GM18505 (cell line): ENCODE data around the gene GET4.
"Not testable (repeated sequence)": the region's sequence is repeated elsewhere in the genome, so short reads cannot be mapped to it uniquely, and the experiment has no call there.

ENCODE experiments used
- ATAC-seq: cut with Tn5 transposase; IDR thresholded peaks from one replicate; pipeline ENCODE4 v1.9.1; 2021; ENCODE audit not compliant: unreplicated experiment
- POLR2A ChIP-seq: IDR thresholded peaks from 4 replicates; pipeline ENCODE4 v1.6.1; 2011; ENCODE audit warnings: borderline replicate concordance; ENCODE audit not compliant: insufficient read depth, insufficient read length; ENCODE audit errors: extremely low read depth

GET4 gene

GRCh38 chr7:840001-840600 is 36.3 kb upstream of the GET4 start:
- TF ChIP-seq POLR2A, result no peak
- no peak for ATAC-seq

- no peak for ATAC-seq
- TF ChIP-seq POLR2A, result no peak
Measured at GRCh38 chr7:841943-842342, 34.4 kb upstream of the GET4 start.

GRCh38 chr7:842431-843031 is 33.8 kb upstream of the GET4 start:
- no peak for ATAC-seq
- no peak for TF ChIP-seq POLR2A

- no peak for TF ChIP-seq POLR2A
- ATAC-seq, result no peak
Measured at GRCh38 chr7:843230-843629, 33.1 kb upstream of the GET4 start.

GRCh38 chr7:844043-844442 is 32.3 kb upstream of the GET4 start:
- TF ChIP-seq POLR2A, result no peak
- ATAC-seq, result no peak

- no peak for TF ChIP-seq POLR2A
- no peak for ATAC-seq
Measured at GRCh38 chr7:844514-844913, 31.8 kb upstream of the GET4 start.

- no peak for TF ChIP-seq POLR2A
- no peak for ATAC-seq
Measured at GRCh38 chr7:845091-845490, 31.3 kb upstream of the GET4 start.

- no peak for ATAC-seq
- TF ChIP-seq POLR2A, result no peak
Measured at GRCh38 chr7:845731-846130, 30.6 kb upstream of the GET4 start.

- not testable (repeated sequence) for ATAC-seq
Measured at GRCh38 chr7:846958-847650, 29.2 kb upstream of the GET4 start.

- not testable (repeated sequence) for ATAC-seq
Measured at GRCh38 chr7:847728-848127, 28.6 kb upstream of the GET4 start.

- no peak for TF ChIP-seq POLR2A
- ATAC-seq, result no peak
Measured at GRCh38 chr7:849145-849544, 27.2 kb upstream of the GET4 start.

GRCh38 chr7:849781-850180 is 26.6 kb upstream of the GET4 start:
- ATAC-seq, result no peak
- TF ChIP-seq POLR2A, result no peak

GRCh38 chr7:851204-851603 is 25.1 kb upstream of the GET4 start:
- no peak for ATAC-seq
- no peak for TF ChIP-seq POLR2A

GRCh38 chr7:853366-854117 is 22.8 kb upstream of the GET4 start:
- no peak for TF ChIP-seq POLR2A

GRCh38 chr7:854118-854775 is 22.1 kb upstream of the GET4 start:
- no peak for TF ChIP-seq POLR2A
- ATAC-seq, result no peak

More at GRCh38 chr7:853366-854117, 22.8 kb upstream of the GET4 start:
- ATAC-seq, result no peak
